Tongue (tissue), 2 donors: ENCODE measurements around the gene TELO2. TPM values are rescaled to one million over a fixed set of nuclear protein-coding genes. Genes with fewer than 3 reads are reported as not detected.

Experiments used
- DNase-seq: peaks from one replicate; pipeline ENCODE4 v3.0.0-alpha.2; 2015
- total RNA-seq: library from RNA; depleted of rRNA; stranded (reverse); fragments of >200 nt; gene quantifications from one replicate; pipeline ENCODE4 v1.2.3, GENCODE V29; 2014

The TELO2 gene
- total RNA-seq, 1 donor from 2014 or later = 25.2 TPM

DNA sequence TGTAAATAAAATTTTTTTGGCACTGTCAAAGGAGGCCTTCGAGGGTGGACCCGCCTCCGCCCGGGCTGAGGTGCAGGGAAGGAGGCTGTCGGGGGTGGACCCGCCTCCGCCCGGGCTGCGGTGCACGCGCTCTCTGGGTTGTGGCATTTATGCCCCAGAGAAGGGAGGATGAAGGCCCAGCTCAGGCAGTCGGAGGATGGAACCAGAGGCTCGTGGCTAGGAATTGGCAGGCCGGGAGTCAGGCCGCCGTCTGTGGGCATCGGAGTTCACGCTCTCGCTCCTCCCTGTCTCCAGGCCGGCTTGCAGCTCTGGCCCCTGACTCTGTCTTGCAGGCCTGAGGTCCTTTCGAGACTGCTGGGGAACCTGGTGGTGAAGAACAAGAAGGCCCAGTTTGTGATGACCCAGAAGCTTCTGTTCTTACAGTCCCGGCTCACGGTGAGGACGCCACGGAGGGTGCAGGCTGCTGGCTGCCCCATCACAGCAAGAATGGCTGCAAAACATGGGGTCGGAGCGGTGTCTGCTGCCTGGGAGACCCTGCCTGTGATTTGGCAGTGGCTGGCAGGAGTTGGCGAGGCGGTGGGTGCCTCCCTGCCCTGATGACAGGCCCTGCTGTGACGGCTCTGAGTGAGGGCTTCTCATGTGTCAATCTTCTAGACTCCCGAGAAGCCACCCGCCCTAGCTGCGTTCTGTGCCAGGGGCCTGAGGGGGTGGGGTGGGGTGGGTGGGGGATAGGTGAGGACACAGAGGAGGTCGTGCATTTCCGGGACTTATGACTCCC, 5.9 kb downstream of the TELO2 start:
- DNase-seq = no peak

DNA sequence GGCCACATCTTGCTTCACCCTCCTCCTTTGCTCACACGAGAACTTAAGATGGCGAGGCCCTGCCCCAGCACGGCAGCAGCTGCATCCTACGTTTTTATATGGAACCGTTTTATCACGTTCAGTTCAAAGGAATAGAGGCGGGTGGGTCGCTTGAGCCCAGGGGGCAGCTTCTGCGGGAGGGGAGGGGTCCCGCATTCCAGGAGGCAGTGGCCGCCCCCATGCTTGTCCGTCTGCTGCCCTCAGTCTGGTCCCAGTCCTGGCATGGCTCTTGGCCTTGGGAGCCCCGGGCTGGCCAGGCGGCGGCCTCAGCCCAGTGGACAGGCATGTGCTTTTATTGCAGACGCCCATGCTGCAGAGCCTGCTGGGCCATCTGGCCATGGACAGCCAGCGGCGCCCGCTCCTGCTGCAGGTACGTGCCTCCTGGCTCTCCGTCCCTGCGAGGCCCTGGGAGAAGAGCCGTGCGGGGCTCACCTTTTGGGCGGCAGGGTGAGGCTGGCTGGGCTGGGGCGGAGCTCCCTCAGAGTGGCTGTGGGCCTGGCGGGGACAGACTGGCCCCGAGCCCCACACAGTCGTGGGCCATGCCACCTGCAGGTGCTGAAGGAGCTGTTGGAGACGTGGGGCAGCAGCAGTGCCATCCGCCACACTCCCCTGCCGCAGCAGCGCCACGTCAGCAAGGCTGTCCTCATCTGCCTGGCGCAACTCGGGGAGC, 6.8 kb downstream of the TELO2 start:
- DNase-seq = no peak

GRCh38 chr16:1500465-1501150, 7.4 kb downstream of the TELO2 start:
- DNase-seq = no peak

DNA sequence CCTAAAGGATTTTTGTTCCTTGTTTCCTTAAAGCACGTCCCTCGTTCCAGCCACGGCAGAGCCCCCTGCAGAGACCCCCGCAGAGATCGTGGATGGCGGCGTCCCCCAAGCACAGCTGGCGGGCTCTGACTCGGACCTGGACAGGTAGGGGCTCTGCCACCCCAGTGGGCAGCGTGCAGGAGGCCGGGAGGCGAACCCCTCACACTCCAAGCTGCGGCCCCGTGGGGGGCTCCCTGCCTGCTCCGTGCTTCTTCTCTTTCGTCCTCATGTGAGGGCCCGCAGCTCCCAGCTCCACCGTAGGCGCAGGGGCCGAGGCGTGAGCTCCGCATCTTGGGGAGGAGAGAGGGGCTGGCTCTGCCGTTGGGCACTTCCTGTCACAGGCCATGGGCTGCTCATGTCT, 8.5 kb downstream of the TELO2 start:
- DNase-seq = no peak

- no peak for DNase-seq
These were observed 9.2 kb downstream of the TELO2 start for GRCh38 chr16:1502092-1503004.

GRCh38 chr16:1503110-1503955, 10.2 kb downstream of the TELO2 start:
- DNase-seq = no peak

GRCh38 chr16:1505073-1505844, 12.1 kb downstream of the TELO2 start:
- DNase-seq = no peak

DNA sequence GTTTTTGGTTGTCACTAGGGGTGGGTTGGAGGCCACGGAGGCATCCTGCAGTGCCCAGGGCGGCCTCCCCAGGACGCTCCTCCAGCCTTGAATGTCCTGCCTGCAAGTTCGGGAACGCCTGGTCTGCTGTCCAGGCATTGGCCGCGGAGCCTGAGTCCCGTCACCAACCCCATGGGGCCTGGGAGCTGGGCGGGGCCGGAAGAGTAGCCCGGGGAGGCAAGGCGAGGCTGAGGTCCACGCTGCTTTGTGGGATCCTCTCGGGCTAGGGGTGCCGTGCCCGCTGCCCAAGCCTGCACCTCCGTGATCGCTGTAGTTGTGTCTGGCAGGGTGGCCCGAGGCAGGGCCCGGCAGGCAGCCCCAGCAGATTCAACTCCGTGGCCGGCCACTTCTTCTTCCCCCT, 12.8 kb downstream of the TELO2 start:
- DNase-seq = no peak

DNA sequence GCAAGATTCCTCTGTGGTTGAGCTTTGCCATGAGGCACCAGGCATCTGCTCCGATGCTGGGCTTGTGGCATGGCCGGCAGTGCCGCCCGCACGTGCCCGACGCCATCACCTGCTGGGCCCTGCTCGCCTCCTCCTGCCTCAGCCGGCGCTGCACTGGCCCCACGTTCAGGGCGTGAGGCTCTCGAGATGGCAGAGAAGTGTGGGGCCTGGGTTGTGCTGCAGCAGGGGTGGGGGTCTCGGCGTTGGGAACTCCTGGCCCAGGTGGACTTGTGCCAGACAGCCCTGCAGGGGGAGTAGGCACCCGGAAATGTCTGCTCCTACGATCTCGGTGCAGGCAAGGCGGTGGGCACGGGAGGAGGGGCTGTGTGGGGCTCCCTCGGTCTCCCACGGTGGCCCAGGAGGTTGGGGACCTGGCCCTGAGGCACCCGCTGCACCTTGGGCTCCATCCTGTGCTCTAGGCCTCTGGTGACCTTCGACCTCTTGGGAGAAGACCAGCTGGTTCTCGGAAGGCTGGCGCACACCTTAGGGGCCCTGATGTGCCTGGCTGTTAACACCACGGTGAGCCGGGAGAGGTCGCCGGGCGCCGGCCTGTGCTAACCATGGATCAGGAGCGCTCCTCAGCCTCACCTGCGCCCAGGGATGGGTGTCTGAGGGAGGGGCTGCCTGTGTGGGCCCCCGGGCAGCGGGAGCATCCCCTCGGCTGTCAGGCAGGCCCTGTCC, 13.5 kb downstream of the TELO2 start:
- no peak for DNase-seq

DNA sequence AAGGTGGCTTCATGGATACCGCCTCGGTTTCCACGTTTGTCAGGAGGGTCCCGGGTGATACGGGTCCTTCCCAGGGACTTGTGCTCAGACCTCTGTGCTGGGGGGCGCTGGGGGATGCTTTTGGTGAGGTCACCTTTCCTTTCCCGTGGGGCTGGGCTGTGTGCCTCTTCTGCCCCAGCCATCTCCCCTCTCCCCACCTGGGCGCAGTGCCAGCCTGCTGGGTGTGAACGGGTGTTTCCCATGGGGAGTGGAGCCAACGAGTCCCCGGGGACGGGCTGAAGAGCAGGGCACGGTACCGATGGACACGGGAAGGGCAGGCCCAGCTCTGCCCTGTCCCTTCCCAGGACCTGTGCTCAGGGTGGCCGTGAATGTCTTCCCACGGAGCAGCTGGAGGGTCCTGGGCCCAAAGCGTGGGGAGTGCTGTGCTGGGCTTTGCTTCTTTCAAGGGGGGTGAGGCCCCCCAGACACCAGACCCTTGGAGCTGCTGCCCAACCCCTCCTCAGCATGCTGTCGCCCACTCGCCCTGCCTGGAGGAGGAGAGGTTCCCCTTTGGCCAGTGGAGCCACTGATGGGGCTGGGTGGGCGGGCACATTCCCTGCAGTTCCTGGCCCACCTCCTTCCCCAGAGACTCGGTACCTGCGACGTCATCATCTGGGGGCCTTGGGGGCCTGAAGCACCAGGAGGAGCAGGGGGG, 15.5 kb downstream of the TELO2 start:
- DNase-seq = no peak

GRCh38 chr16:1509307-1510221, 16.4 kb downstream of the TELO2 start:
- DNase-seq = peak; percentile 55

DNA sequence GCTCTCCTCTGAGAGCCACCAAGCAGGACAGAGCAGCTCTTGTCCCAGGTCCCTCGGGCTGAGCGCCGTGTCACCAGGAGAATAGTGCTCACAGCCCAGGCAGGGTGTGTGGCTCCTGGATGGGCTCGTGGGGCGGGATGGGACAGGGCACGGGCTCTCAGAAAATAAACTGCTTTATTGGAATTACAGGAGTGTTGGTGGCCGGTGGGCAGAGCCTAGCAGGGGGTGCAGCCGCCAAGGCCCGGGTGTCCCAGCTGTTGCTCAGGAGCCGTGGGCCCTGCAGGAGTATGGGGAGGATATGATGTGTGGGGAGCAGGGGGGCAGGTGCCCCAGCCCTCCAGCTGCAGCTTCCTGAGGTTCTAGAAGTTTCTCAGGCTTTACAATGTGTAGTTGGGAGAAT, 17.1 kb downstream of the TELO2 start:
- DNase-seq = no peak

- DNase-seq = no peak
These were observed 17.8 kb downstream of the TELO2 start for GRCh38 chr16:1510941-1511351.

- DNase-seq = no peak
These were observed 18.8 kb downstream of the TELO2 start for GRCh38 chr16:1511662-1512569.

GRCh38 chr16:1512774-1513173, 19.6 kb downstream of the TELO2 start:
- no peak for DNase-seq

DNA sequence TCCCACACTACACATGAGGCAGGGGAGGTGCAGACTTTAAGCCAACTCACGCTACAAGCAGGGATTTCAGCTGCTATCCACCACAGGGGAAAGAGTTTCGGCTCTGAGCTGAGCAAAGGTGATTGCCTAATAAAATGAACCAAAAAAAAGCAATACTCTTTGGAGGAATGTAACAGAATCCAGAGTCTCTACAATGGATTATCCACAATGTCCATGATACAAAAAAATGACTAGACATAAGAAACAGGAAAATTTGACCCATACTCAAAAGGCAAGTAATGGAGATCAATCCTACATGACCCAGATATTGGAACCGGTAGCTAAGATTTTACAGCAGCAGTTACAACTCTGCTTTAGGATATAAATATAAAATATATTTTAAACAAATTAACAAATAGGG, 21.3 kb downstream of the TELO2 start:
- DNase-seq = no peak

GRCh38 chr16:1518626-1519135, 25.5 kb downstream of the TELO2 start:
- DNase-seq = no peak
